ENCODE measurements around the gene OR51B6.
"Not testable (repeated sequence)": the region's sequence is repeated elsewhere in the genome, so short reads cannot be mapped to it uniquely, and the experiment has no call there.

The OR51B6 gene, protein sequence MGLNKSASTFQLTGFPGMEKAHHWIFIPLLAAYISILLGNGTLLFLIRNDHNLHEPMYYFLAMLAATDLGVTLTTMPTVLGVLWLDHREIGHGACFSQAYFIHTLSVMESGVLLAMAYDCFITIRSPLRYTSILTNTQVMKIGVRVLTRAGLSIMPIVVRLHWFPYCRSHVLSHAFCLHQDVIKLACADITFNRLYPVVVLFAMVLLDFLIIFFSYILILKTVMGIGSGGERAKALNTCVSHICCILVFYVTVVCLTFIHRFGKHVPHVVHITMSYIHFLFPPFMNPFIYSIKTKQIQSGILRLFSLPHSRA

DNA sequence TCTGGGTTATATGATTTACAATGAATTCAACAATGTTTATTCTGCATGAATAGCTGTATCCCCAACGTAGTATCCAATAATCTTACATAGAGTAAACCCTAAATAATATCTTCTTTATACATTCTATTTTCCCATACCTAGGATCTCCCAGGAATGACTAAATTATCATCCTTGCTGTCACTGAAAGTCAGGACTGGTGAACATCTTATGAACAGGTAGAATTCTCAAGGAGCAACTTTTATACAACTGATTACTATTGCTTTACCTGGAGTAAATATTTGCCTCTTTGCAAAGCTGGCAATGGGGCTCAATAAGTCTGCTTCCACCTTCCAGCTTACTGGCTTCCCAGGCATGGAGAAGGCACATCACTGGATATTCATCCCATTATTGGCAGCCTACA is at the start of gene OR51B6:
TSS of gene OR51B6 (plus strand) at position 301 of the 400 bp plus-strand sequence. CDS start at position 301, 0 bp downstream.
- Histone ChIP-seq H3K27me3 (ENCODE audit: low read depth, low read length) (no peaks in the 10 kb centered on the region), H3K9me3 (ENCODE audit: control insufficient read depth in 1 of 2, low read length in 2 of 2) (no peaks in the 10 kb centered on the region), H3K27ac (ENCODE audit: low read length) (no peak within 1 kb of the TSS), H3K36me3 (ENCODE audit: control insufficient read depth in 1 of 2, insufficient read depth in 2 of 2, low read length in 2 of 2) (no peaks in the 10 kb centered on the region), H3K4me1 (ENCODE audit: control insufficient read depth in 1 of 2, insufficient read depth in 2 of 2, low read length in 2 of 2) (no peaks in the 10 kb centered on the region), H3K4me3 (ENCODE audit: low read depth in 1 of 2, low read length in 2 of 2) (no peak within 1 kb of the TSS)

DNA sequence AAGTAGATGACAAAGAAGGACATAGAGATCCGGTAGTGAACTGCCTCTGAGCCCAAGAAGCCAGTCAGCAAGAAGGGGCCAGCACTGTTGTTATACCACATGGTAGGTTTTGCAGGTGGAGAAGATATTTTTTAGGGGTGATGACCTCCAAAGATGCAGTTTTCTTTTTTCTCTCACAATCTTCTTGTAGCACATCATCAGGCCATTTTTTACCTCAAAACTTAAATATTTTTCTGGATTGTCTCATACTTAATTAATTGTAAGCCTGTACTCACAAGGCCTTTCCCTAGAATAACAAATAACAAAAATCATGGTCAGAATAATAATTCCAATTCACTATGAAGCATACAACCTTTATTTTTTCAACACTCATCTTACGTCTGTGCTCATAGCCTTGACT is 49.5 kb upstream of the OR51B6 start, which contains the start of gene OR51B4:
TSS of gene OR51B4 (minus strand) at position 101 of the 400 bp plus-strand sequence. CDS start at position 101, 0 bp downstream.
- Histone ChIP-seq H3K27ac (ENCODE audit: low read length) (no peak within 1 kb of the TSS), H3K4me1 (ENCODE audit: control insufficient read depth in 1 of 2, insufficient read depth in 2 of 2, low read length in 2 of 2) (no peaks in the 10 kb centered on the region), H3K27me3 (ENCODE audit: low read depth, low read length) (no peaks in the 10 kb centered on the region), H3K9me3 (ENCODE audit: control insufficient read depth in 1 of 2, low read length in 2 of 2) (no peaks in the 10 kb centered on the region), H3K36me3 (ENCODE audit: control insufficient read depth in 1 of 2, insufficient read depth in 2 of 2, low read length in 2 of 2) (no peaks in the 10 kb centered on the region), H3K4me3 (ENCODE audit: low read depth in 1 of 2, low read length in 2 of 2) (no peak within 1 kb of the TSS)

DNA sequence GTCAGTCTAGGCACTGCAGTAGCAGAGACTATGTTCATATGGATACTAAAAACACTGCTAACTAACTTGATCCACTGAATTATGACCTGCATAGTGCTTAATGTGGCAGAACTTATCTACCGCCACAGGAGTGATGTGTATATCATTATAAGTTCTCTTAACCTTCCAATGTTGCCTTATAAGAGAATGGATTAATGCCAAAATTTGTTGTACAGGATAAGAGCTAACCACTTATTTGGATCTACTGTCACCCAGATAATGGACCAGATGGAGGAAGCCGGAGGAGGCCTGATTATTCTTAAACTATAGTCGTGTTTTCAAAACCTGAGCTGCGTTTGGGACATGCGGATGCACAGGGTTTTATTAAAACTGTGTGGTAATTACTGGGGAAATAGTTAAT is 47.7 kb upstream of the OR51B6 start:
- no peak overlapping the region for H3K27ac ChIP-seq (ENCODE audit: low read length)
- H3K36me3 ChIP-seq (ENCODE audit: control insufficient read depth in 1 of 2, insufficient read depth in 2 of 2, low read length in 2 of 2): no peaks in the 10 kb centered on the region
- no peaks in the 10 kb centered on the region for H3K4me1 ChIP-seq (ENCODE audit: control insufficient read depth in 1 of 2, insufficient read depth in 2 of 2, low read length in 2 of 2)
- no peaks in the 10 kb centered on the region for H3K27me3 ChIP-seq (ENCODE audit: low read depth, low read length)
- no peak overlapping the region for H3K4me3 ChIP-seq (ENCODE audit: low read depth in 1 of 2, low read length in 2 of 2)
- H3K9me3 ChIP-seq (ENCODE audit: control insufficient read depth in 1 of 2, low read length in 2 of 2): no peaks in the 10 kb centered on the region

DNA sequence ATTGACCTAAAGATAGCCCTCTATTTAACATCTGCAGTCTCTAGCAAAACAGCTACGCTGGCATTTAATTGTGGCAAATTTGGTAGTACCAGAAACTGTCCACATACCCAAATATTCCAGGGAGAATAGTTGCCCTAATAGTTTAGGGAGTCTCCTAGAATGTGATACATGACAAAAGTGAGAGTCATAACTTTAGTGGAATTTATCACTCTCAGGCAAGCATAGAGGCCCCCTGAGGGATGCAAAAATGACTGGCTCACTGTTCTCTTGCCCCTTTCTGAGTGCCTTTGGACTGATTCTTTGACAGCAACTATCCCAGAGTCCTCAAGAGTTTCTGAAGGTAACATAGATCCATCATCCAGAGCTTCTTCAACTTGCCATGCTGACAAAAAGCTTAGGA is 47.3 kb upstream of the OR51B6 start:
- Histone ChIP-seq H3K27ac (ENCODE audit: low read length) (no peak overlapping the region), H3K9me3 (ENCODE audit: control insufficient read depth in 1 of 2, low read length in 2 of 2) (no peaks in the 10 kb centered on the region), H3K4me1 (ENCODE audit: control insufficient read depth in 1 of 2, insufficient read depth in 2 of 2, low read length in 2 of 2) (no peaks in the 10 kb centered on the region), H3K4me3 (ENCODE audit: low read depth in 1 of 2, low read length in 2 of 2) (no peak overlapping the region), H3K27me3 (ENCODE audit: low read depth, low read length) (no peaks in the 10 kb centered on the region), H3K36me3 (ENCODE audit: control insufficient read depth in 1 of 2, insufficient read depth in 2 of 2, low read length in 2 of 2) (no peaks in the 10 kb centered on the region)

DNA sequence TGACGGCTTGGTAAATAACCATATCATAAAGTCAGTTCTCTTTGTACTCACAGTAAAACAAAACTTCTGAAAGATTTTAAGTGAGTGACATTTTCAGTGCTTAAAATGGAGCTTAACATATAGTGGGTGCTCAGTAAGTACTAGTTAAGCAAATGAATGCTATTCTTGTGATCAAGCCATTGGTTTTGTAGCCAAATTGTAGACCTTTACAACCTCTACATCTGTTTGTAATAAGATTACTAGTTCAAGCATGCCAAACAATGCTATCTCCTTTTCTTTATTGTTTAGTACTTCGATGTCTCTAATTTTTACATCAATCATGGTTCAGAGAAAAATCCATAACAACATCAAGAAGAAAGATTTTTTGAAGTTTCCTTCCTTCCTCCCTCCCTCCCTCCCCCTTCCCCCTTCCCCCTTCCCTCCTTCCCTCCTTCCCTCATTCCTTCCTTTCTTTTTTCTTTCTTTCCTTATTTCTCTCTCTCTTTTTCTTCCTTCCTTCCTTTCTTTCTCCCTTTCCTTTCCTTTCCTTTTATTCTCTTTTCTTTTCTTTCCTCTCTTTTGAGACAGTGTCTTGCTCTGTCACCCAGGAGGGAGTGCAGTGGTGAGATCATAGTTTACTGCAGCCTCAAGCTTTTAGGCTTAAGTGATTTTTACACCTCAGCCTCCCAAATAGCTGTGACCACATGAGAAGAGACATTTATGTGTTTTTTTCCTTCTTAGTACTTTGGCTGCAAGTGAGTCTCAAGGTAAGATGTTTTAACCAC is 43.9 kb upstream of the OR51B6 start:
- Histone ChIP-seq H3K36me3 (ENCODE audit: control insufficient read depth in 1 of 2, insufficient read depth in 2 of 2, low read length in 2 of 2) (no peaks in the 10 kb centered on the region), H3K4me1 (ENCODE audit: control insufficient read depth in 1 of 2, insufficient read depth in 2 of 2, low read length in 2 of 2) (no peaks in the 10 kb centered on the region), H3K27me3 (ENCODE audit: low read depth, low read length) (no peaks in the 10 kb centered on the region), H3K9me3 (ENCODE audit: control insufficient read depth in 1 of 2, low read length in 2 of 2) (no peaks in the 10 kb centered on the region), H3K4me3 (ENCODE audit: low read depth in 1 of 2, low read length in 2 of 2) (no peak overlapping the region), H3K27ac (ENCODE audit: low read length) (no peak overlapping the region)

DNA sequence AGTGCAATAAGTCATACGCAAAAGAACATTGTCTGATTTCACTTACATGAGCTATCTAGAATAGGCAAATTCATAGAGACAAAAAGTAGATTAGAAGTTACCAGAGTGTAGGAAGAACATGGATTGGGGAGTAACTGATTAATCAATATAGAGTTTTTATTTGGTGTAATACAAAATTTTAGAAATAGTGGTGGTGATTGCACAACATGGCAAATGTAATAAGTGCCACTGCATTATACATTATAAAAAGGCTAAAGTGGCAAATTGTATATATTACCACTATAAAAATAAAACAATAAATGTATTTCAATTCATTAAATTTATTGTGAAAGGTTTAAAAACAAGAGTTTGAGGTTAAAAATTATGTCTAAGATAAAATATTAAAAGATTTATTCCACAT is 40.9 kb upstream of the OR51B6 start:
- no peaks in the 10 kb centered on the region for H3K4me1 ChIP-seq (ENCODE audit: control insufficient read depth in 1 of 2, insufficient read depth in 2 of 2, low read length in 2 of 2)
- H3K4me3 ChIP-seq (ENCODE audit: low read depth in 1 of 2, low read length in 2 of 2): no peak overlapping the region
- no peaks in the 10 kb centered on the region for H3K27me3 ChIP-seq (ENCODE audit: low read depth, low read length)
- H3K27ac ChIP-seq (ENCODE audit: low read length): no peak overlapping the region
- no peaks in the 10 kb centered on the region for H3K36me3 ChIP-seq (ENCODE audit: control insufficient read depth in 1 of 2, insufficient read depth in 2 of 2, low read length in 2 of 2)
- H3K9me3 ChIP-seq (ENCODE audit: control insufficient read depth in 1 of 2, low read length in 2 of 2): peaks cover 0 to 4% of the 10 kb centered on the region in 2 donors

DNA sequence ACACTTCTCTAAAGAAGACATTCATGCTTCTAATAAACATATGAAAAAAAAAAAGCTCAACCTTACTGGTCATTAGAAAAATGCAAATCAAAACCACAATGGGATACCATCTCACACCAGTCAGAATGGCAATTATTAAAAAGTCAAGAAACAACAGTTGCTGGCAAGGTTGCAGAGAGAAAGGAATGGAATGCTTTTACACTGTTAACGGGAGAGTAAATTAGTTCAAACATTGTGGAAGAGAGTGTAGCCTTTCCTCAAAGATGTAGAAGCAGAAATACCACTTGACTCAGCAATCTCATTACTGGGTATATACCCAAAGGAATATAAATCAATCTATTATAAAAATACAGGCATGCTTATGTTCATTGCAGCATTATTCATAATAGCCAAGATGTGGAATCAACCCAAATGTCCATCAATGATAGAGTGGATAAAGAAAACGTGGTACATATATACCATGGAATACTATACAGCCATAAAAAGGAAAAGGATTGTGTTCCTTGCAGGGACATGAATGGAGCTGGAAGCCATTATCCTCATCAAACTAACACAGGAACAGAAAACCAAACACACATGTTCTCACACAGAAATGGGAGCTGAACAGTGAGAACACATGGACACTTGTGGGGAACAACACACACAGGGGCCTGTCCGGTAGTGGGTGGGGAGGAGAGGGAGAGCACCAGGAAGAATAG is 37.8 kb upstream of the OR51B6 start:
- not testable (repeated sequence) for H3K36me3 ChIP-seq (ENCODE audit: control insufficient read depth in 1 of 2, insufficient read depth in 2 of 2, low read length in 2 of 2); H3K27ac ChIP-seq (ENCODE audit: low read length); H3K4me3 ChIP-seq (ENCODE audit: low read depth in 1 of 2, low read length in 2 of 2); H3K4me1 ChIP-seq (ENCODE audit: control insufficient read depth in 1 of 2, insufficient read depth in 2 of 2, low read length in 2 of 2); H3K27me3 ChIP-seq (ENCODE audit: low read depth, low read length); H3K9me3 ChIP-seq (ENCODE audit: control insufficient read depth in 1 of 2, low read length in 2 of 2)

DNA sequence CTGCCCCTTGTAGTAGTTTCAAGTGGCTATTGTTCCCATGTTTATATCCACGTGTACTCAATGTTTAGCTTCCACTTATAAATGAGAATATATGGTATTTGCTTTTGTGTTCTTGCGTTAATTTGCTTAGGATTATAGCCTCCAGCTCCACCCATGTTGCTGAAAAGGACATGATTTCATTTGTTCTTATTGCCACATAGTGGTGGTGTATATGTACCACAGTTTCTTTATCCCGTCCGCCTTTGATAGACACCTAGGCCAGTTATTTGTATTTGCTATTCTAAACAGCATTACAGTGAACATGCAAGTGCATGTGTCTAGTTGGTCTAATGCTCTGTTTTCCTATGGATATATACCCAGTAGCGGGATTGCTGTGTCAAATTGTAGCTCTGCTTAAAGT is 34.0 kb upstream of the OR51B6 start:
- no peaks in the 10 kb centered on the region for H3K4me1 ChIP-seq (ENCODE audit: control insufficient read depth in 1 of 2, insufficient read depth in 2 of 2, low read length in 2 of 2)
- no peaks in the 10 kb centered on the region for H3K36me3 ChIP-seq (ENCODE audit: control insufficient read depth in 1 of 2, insufficient read depth in 2 of 2, low read length in 2 of 2)
- H3K27ac ChIP-seq (ENCODE audit: low read length): no peak overlapping the region
- no peak overlapping the region for H3K4me3 ChIP-seq (ENCODE audit: low read depth in 1 of 2, low read length in 2 of 2)
- H3K27me3 ChIP-seq (ENCODE audit: low read depth, low read length): no peaks in the 10 kb centered on the region
- peaks cover 0 to 4% of the 10 kb centered on the region in 2 donors for H3K9me3 ChIP-seq (ENCODE audit: control insufficient read depth in 1 of 2, low read length in 2 of 2)

DNA sequence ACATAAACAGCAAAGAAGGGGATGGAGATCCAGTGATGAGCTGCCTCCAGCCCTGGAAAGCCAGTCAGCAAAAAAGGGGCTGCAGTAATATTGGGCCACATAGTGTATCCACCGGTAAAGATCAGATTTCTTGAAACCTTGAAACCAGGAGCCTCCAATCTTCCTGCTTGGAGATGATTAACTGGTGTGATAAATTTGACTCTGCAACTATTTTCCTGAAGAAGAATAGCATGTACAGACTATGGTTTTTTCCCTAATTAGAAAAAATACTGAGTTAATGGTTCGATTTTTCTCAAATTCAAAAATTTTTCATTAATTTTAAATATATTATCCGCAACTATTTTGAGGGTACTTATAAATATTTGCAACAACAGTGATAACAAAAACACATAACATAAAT is 27.1 kb upstream of the OR51B6 start, which contains the start of gene OR51B2:
TSS of gene OR51B2 (minus strand) at position 101 of the 400 bp plus-strand sequence. CDS start at position 101, 0 bp downstream.
- H3K9me3 ChIP-seq (ENCODE audit: control insufficient read depth in 1 of 2, low read length in 2 of 2): no peaks in the 10 kb centered on the region
- H3K27me3 ChIP-seq (ENCODE audit: low read depth, low read length): no peaks in the 10 kb centered on the region
- H3K4me1 ChIP-seq (ENCODE audit: control insufficient read depth in 1 of 2, insufficient read depth in 2 of 2, low read length in 2 of 2): no peaks in the 10 kb centered on the region
- H3K36me3 ChIP-seq (ENCODE audit: control insufficient read depth in 1 of 2, insufficient read depth in 2 of 2, low read length in 2 of 2): no peaks in the 10 kb centered on the region
- H3K27ac ChIP-seq (ENCODE audit: low read length): no peak within 1 kb of the TSS
- no peak within 1 kb of the TSS for H3K4me3 ChIP-seq (ENCODE audit: low read depth in 1 of 2, low read length in 2 of 2)

DNA sequence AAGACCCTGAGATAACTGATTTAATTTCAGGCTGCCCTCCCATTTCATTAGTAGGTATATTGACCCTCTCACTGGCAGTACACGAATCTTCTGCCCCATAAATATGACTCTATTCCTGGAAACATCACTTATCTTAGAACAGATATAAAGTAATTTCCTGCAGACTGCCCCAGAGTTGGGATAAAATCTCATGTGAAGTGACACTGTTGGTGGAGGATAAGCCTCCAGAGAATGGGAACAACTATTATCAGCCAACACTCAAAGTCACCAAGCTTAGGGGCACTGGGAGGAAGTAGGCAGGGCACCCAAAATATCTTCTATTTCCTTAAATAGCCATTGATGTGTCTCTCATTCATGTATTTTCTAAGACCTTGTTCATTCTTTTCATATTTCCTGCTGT is 16.1 kb upstream of the OR51B6 start:
- peaks cover 0 to 2% of the 10 kb centered on the region in 2 donors for H3K9me3 ChIP-seq (ENCODE audit: control insufficient read depth in 1 of 2, low read length in 2 of 2)
- H3K4me3 ChIP-seq (ENCODE audit: low read depth in 1 of 2, low read length in 2 of 2): no peak overlapping the region
- no peaks in the 10 kb centered on the region for H3K27me3 ChIP-seq (ENCODE audit: low read depth, low read length)
- H3K4me1 ChIP-seq (ENCODE audit: control insufficient read depth in 1 of 2, insufficient read depth in 2 of 2, low read length in 2 of 2): no peaks in the 10 kb centered on the region
- H3K27ac ChIP-seq (ENCODE audit: low read length): no peak overlapping the region
- H3K36me3 ChIP-seq (ENCODE audit: control insufficient read depth in 1 of 2, insufficient read depth in 2 of 2, low read length in 2 of 2): no peaks in the 10 kb centered on the region

DNA sequence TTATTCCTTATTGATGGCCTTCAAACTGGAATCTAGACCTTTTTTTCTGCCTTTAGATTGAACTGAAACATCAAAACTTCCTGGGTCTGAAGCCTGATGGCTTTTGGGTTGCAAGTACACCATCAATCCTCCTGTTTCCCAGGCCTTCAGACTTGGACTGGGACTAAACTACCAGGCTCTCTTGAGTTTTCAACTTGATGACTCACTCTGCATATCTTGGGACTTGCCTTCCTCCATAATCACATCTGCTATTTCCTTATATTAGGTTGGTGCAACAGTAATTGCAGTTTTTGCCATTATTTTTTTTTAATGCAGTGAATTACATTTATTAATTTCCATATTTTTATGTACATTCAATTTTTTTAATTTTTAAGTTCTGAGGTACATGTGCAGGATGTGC is 15.0 kb upstream of the OR51B6 start:
- Histone ChIP-seq H3K4me1 (ENCODE audit: control insufficient read depth in 1 of 2, insufficient read depth in 2 of 2, low read length in 2 of 2) (no peaks in the 10 kb centered on the region), H3K36me3 (ENCODE audit: control insufficient read depth in 1 of 2, insufficient read depth in 2 of 2, low read length in 2 of 2) (no peaks in the 10 kb centered on the region), H3K9me3 (ENCODE audit: control insufficient read depth in 1 of 2, low read length in 2 of 2) (no peaks in the 10 kb centered on the region)

More for the DNA sequence above, 15.0 kb upstream of the OR51B6 start:
- Histone ChIP-seq H3K27ac (ENCODE audit: low read length) (no peak overlapping the region), H3K4me3 (ENCODE audit: low read depth in 1 of 2, low read length in 2 of 2) (no peak overlapping the region), H3K27me3 (ENCODE audit: low read depth, low read length) (no peaks in the 10 kb centered on the region)

All from muscle layer of duodenum (tissue), 2 donors.